Muscle of leg (tissue), 11 donors: ENCODE measurements around the gene CALHM1. TPM values are rescaled to one million over a fixed set of nuclear protein-coding genes. Genes with fewer than 3 reads are reported as not detected.

Source experiments
- DNase-seq: peaks from one replicate; pipeline ENCODE4 v3.0.0; 2013
- H3K27ac ChIP-seq: one replicate; pipeline ENCODE4 v1.5.1; 2013; ENCODE audit warnings: mild to moderate bottlenecking, low read length, control low read depth
- H3K27me3 ChIP-seq: one replicate; pipeline ENCODE4 v1.6.1; 2013; ENCODE audit warnings: low read length; ENCODE audit not compliant: control insufficient read depth, insufficient read depth
- H3K36me3 ChIP-seq: one replicate; pipeline ENCODE4 v1.6.1; 2013; ENCODE audit warnings: low read length; ENCODE audit not compliant: control insufficient read depth, insufficient read depth
- H3K4me1 ChIP-seq: one replicate; pipeline ENCODE4 v1.6.1; 2013; ENCODE audit warnings: low read length; ENCODE audit not compliant: control insufficient read depth, insufficient read depth
- H3K4me3 ChIP-seq: one replicate; pipeline ENCODE4 v1.5.1; 2013; ENCODE audit warnings: low read length, control low read depth
- H3K9me3 ChIP-seq: replicated peaks from 2 replicates; pipeline ENCODE4 v1.6.1; 2013; ENCODE audit warnings: low read depth, low read length; ENCODE audit not compliant: control insufficient read depth
- WGBS: methylation state at CpG from one replicate; pipeline ENCODE4 v1.1.5; 2013; ENCODE audit warnings: missing lambda C conversion rate; ENCODE audit not compliant: insufficient coverage; 5-methylcytosine and 5-hydroxymethylcytosine counted together
- polyA plus RNA-seq, 8 donors: library from polyadenylated mRNA; unstranded; fragments of 120-200 nt; gene quantifications; one replicate each; pipeline versions ENCODE4 v1.2.1 to v1.2.3, GENCODE V29; 2013; ENCODE audit warnings: inconsistent platforms in 1 of 8, low replicate concordance in 1 of 8; ENCODE audit not compliant: insufficient read length in 8 of 8, insufficient read depth in 1 of 8
- total RNA-seq: library from RNA; stranded (reverse); fragments of 120-200 nt; gene quantifications from one replicate; pipeline ENCODE4 v1.2.4, GENCODE V29; 2013

Gene CALHM1
- total and polyA plus RNA-seq, 9 donors = 0.05 to 0.43 (median 0.08) TPM; not detected in 3

GRCh38 chr10:103415581-103415980, 43.1 kb downstream of the CALHM1 start:
- peaks cover 95% of the 10 kb centered on the region for H3K36me3 ChIP-seq
- no peaks in the 10 kb centered on the region for H3K27me3 ChIP-seq
- WGBS = 81% methylated on average over 5 of the region's 8 CpGs
- no peak overlapping the region for H3K27ac ChIP-seq
- H3K4me1 ChIP-seq = no peaks in the 10 kb centered on the region
- DNase-seq = no peak
- no peaks in the 10 kb centered on the region for H3K9me3 ChIP-seq
- H3K4me3 ChIP-seq = no peak overlapping the region

DNA sequence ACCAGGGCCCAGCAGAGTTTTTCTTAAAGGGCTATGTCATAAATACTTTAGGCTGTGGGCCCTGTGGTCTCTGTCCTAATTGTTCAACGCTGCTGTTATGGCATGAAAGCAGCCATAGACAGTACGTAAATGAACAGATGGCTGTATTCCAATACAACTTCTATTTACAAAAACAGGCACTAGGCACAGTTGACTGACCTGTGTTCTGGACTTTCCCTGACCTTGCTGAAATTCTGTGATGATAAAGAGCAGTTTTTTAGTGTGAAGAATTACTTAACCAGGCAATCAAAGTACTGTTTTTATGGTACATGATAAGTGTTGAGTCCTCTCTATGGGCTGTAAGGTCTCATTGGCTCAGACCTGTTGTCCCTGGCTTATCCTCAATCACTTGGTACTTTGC, 45.1 kb downstream of the CALHM1 start:
- WGBS = no CpG with 5 or more reads among the region's 2 CpGs
- Histone ChIP-seq H3K36me3 (peaks cover 89% of the 10 kb centered on the region), H3K4me3 (no peak overlapping the region), H3K27ac (no peak overlapping the region), H3K4me1 (no peaks in the 10 kb centered on the region), H3K9me3 (no peaks in the 10 kb centered on the region), H3K27me3 (no peaks in the 10 kb centered on the region)
- DNase-seq = no peak

Other genes starting within 250 kb of the CALHM1 start
- gene RPEL1, start 213.0 kb downstream of the CALHM1 start, total RNA-seq = not detected
- gene RPEL1, start 213.0 kb downstream of the CALHM1 start, polyA plus RNA-seq = under 1 TPM in 4 of 8 donors, not detected in 4; 0.08 to 0.12 (median 0.10) TPM
- gene INA, start 181.8 kb downstream of the CALHM1 start, total RNA-seq = 0.13 TPM
- gene INA, start 181.8 kb downstream of the CALHM1 start, polyA plus RNA-seq = under 1 TPM; 0.06 to 0.73 (median 0.22) TPM
- gene PCGF6, start 107.8 kb downstream of the CALHM1 start, total RNA-seq = 9.4 TPM
- gene PCGF6, start 107.8 kb downstream of the CALHM1 start, polyA plus RNA-seq = 1 to 10 TPM; 7.6 to 9.8 (median 8.9) TPM
- gene TAF5, start 90.9 kb downstream of the CALHM1 start, total RNA-seq = 4.0 TPM
- 1 to 10 TPM; 3.3 to 5.4 (median 4.2) TPM for gene TAF5, start 90.9 kb downstream of the CALHM1 start, polyA plus RNA-seq
- 543 TPM for gene ATP5MK, start 62.4 kb downstream of the CALHM1 start, total RNA-seq
- 100 to 1,000 TPM; 219 to 293 (median 242) TPM for gene ATP5MK, start 62.4 kb downstream of the CALHM1 start, polyA plus RNA-seq
- 26.6 TPM for gene PDCD11, start 62.3 kb downstream of the CALHM1 start, total RNA-seq
- 10 to 100 TPM; 23.5 to 30.3 (median 26.5) TPM for gene PDCD11, start 62.3 kb downstream of the CALHM1 start, polyA plus RNA-seq
- 10.5 TPM for gene CALHM2, start 6.5 kb downstream of the CALHM1 start, total RNA-seq
- gene CALHM2, start 6.5 kb downstream of the CALHM1 start, polyA plus RNA-seq = 10 to 100 TPM; 15.0 to 25.9 (median 18.6) TPM
- not detected for gene CALHM3, start 20.3 kb upstream of the CALHM1 start, total RNA-seq
- gene CALHM3, start 20.3 kb upstream of the CALHM1 start, polyA plus RNA-seq = under 1 TPM in 1 of 8 donors, not detected in 7; 0.13 TPM
- gene NEURL1, start 34.8 kb upstream of the CALHM1 start, total RNA-seq = 19.8 TPM
- gene NEURL1, start 34.8 kb upstream of the CALHM1 start, polyA plus RNA-seq = 10 to 100 TPM; 12.0 to 30.3 (median 18.0) TPM